ENCODE data around the gene AGAP2. TPM values are rescaled to one million over a fixed set of nuclear protein-coding genes. Genes with fewer than 3 reads are reported as not detected.

The AGAP2 gene
- total and polyA plus RNA-seq, 2 of the 8 experiments (the other 6 are each of a cell fraction or from before 2014, with no cell fraction given), result 1.5 TPM

DNA sequence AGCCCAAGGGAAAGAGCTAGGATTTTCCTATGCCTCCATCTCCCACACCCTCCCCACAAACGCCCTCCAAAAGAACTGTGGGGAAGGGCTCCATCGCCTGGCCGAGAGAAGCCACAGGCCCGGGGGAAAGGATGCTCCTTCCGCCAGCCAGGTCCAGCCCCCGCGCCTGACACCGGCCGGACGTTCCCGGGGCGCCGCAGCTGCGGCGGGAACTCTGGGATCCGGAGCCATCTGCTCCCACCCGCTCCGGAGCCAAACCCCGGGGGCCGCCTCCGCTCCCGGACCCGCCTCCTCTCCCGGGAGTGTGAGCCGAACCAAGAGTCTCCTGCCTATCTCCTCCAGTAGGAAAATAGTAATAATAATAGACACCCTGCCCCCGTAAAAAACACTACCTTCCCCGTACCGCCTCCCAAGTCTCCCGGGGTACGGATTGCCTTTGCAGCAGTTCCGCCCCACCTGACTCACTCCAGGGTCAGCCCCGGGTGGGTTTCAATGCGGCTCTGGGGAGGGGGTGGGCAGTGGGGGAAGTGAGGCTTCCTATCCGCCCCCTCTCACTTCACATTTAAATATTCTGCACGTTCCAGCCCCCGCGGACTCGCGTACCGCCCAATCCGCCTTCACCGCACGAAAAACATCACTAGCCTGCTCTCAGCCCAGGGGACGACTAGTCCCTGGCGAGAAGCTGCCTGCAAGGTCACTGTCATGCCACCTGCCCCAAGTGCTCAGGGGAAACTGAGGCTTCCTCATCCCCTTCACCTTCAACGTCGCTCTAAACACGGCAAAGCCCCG is 2.4 kb downstream of the AGAP2 start (continued):
- TF ChIP-seq SRF (IDR thresholded peaks at IDR 0.05; ENCODE audit: low read depth, low read length), result no peak
- no peak for TF ChIP-seq HDAC6 (IDR thresholded peaks at IDR 0.05; ENCODE audit: low read depth, low read length)
- TF ChIP-seq HDAC2 (IDR thresholded peaks at IDR 0.05; ENCODE audit: borderline replicate concordance in 1 of 2, low read depth in 2 of 2, low read length in 2 of 2), result no peak
- TF ChIP-seq KDM4A (IDR thresholded peaks at IDR 0.05; ENCODE audit: low read depth, low read length, severe bottlenecking), result peak; percentile 44
- TF ChIP-seq TCF12 (IDR thresholded peaks at IDR 0.05; ENCODE audit: low read depth, low read length), result peak; percentile 68; the same call in 1 of the 2 replicates
- TF ChIP-seq EGR1 (IDR thresholded peaks at IDR 0.05; ENCODE audit: borderline replicate concordance, low read depth, low read length), result peak; percentile 66; the same call in 1 of the 2 replicates
- no peak for TF ChIP-seq KDM1A (IDR thresholded peaks at IDR 0.05; ENCODE audit: borderline replicate concordance, low read length)
- no peak for TF ChIP-seq ASH2L (IDR thresholded peaks at IDR 0.05; ENCODE audit: low read length)
- TF ChIP-seq RNF2 (IDR thresholded peaks at IDR 0.05; ENCODE audit: borderline replicate concordance, low read depth, low read length, missing control alignments, poor library complexity, severe bottlenecking), result no peak
- TF ChIP-seq CTBP2 (IDR thresholded peaks at IDR 0.05; ENCODE audit: borderline replicate concordance, insufficient read depth, insufficient read length, low read length), result peak; percentile 87
- no peak for TF ChIP-seq SIX5 (IDR thresholded peaks at IDR 0.05; ENCODE audit: low read depth, low read length)
- TF ChIP-seq MAX (IDR thresholded peaks at IDR 0.05), result no peak
- TF ChIP-seq ZNF274 (IDR thresholded peaks at IDR 0.05; ENCODE audit: borderline replicate concordance, extremely low read depth, low read length), result no peak
- TF ChIP-seq POLR2A (IDR thresholded peaks at IDR 0.05; ENCODE audit: control extremely low read depth in 1 of 2, low read depth in 2 of 2, low read length in 2 of 2), result no peak
- no peak for TF ChIP-seq USF2 (IDR thresholded peaks at IDR 0.05; ENCODE audit: low read length)
- TF ChIP-seq SIN3A (conservative IDR thresholded peaks at IDR 0.05 in 1 of 2, IDR thresholded peaks at IDR 0.05 in 1 of 2; ENCODE audit: low read depth in 1 of 2, low read length in 2 of 2), result peak in 1 of 2 experiments; percentile 94; a peak in 2 of 4 replicates
- TF ChIP-seq CBX8 (IDR thresholded peaks at IDR 0.05; ENCODE audit: borderline replicate concordance, low read depth, low read length), result no peak
- TF ChIP-seq BCL11A (IDR thresholded peaks at IDR 0.05; ENCODE audit: low read depth in 2 of 2, low read length in 2 of 2), result no peak
- TF ChIP-seq TAF1 (IDR thresholded peaks at IDR 0.05; ENCODE audit: low read depth, low read length), result no peak
